Measurements from ENCODE around the gene GLOD5.
A peak's percentile ranks its signal among the peaks of the same experiment; 100 is the strongest.

GLOD5 gene

GRCh38 chrX:48792219-48792618 is 30.7 kb downstream of the GLOD5 start:
- Mint-ChIP-seq H3K27ac (no peak overlapping the region), H3K4me3 (no peak overlapping the region), H3K4me1 (peaks cover 5% of the 10 kb centered on the region), H3K36me3 (no peaks in the 10 kb centered on the region), H3K27me3 (peaks cover 15% of the 10 kb centered on the region), H3K9me3 (no peaks in the 10 kb centered on the region)
- no peak for ATAC-seq (ENCODE audit: low read depth)
- no peak for DNase-seq (ENCODE audit: low spot score in 2 of 2)

GRCh38 chrX:48793935-48794334 is 32.4 kb downstream of the GLOD5 start:
- Mint-ChIP-seq H3K9me3 (no peaks in the 10 kb centered on the region), H3K4me1 (peaks cover 5% of the 10 kb centered on the region), H3K27ac (no peak overlapping the region), H3K4me3 (no peak overlapping the region), H3K27me3 (peaks cover 5% of the 10 kb centered on the region), H3K36me3 (no peaks in the 10 kb centered on the region)
- no peak for ATAC-seq (ENCODE audit: low read depth)
- DNase-seq (ENCODE audit: low spot score in 2 of 2), result no peak

GRCh38 chrX:48794340-48794910 is 32.9 kb downstream of the GLOD5 start:
- DNase-seq (ENCODE audit: low spot score in 2 of 2) (no peak), ATAC-seq (ENCODE audit: low read depth) (no peak)
- Mint-ChIP-seq H3K27me3 (peaks cover 5% of the 10 kb centered on the region), H3K4me3 (no peak overlapping the region), H3K36me3 (no peaks in the 10 kb centered on the region), H3K4me1 (peaks cover 5% of the 10 kb centered on the region), H3K9me3 (no peaks in the 10 kb centered on the region), H3K27ac (no peak overlapping the region)

GRCh38 chrX:48794911-48795515 is 33.5 kb downstream of the GLOD5 start:
- ATAC-seq (ENCODE audit: low read depth) (no peak), DNase-seq (ENCODE audit: low spot score in 2 of 2) (no peak)
- no peaks in the 10 kb centered on the region for H3K9me3 Mint-ChIP-seq
- H3K27me3 Mint-ChIP-seq, result peaks cover 2% of the 10 kb centered on the region
- H3K4me1 Mint-ChIP-seq, result no peaks in the 10 kb centered on the region
- no peaks in the 10 kb centered on the region for H3K36me3 Mint-ChIP-seq
- no peak overlapping the region for H3K4me3 Mint-ChIP-seq
- no peak overlapping the region for H3K27ac Mint-ChIP-seq

- no peak for ATAC-seq (ENCODE audit: low read depth)
- H3K9me3 Mint-ChIP-seq, result no peaks in the 10 kb centered on the region
- peaks cover 10% of the 10 kb centered on the region for H3K4me1 Mint-ChIP-seq
- H3K4me3 Mint-ChIP-seq, result no peak overlapping the region
- DNase-seq (ENCODE audit: low spot score in 2 of 2), result no peak
- no peak overlapping the region for H3K27ac Mint-ChIP-seq
- no peaks in the 10 kb centered on the region for H3K27me3 Mint-ChIP-seq
- H3K36me3 Mint-ChIP-seq, result no peaks in the 10 kb centered on the region
Observed at GRCh38 chrX:48798318-48798717, 36.8 kb downstream of the GLOD5 start.

GRCh38 chrX:48800574-48801279 is 39.2 kb downstream of the GLOD5 start:
- peak overlapping the region; percentile 96 for H3K4me3 Mint-ChIP-seq
- peaks cover 12% of the 10 kb centered on the region for H3K36me3 Mint-ChIP-seq
- H3K27ac Mint-ChIP-seq, result peak overlapping the region; percentile 97
- ATAC-seq (ENCODE audit: low read depth) (no peak), DNase-seq (ENCODE audit: low spot score in 2 of 2) (no peak)
- no peaks in the 10 kb centered on the region for H3K27me3 Mint-ChIP-seq
- H3K4me1 Mint-ChIP-seq, result peaks cover 10% of the 10 kb centered on the region
- H3K9me3 Mint-ChIP-seq, result no peaks in the 10 kb centered on the region

GRCh38 chrX:48801280-48802088 is 39.9 kb downstream of the GLOD5 start, which contains the start of gene HDAC6:
TSS of gene HDAC6 (plus strand) at chrX:48802067. CDS start at chrX:48802693, 626 bp downstream.
- peaks cover 12% of the 10 kb centered on the region for H3K36me3 Mint-ChIP-seq
- H3K4me1 Mint-ChIP-seq, result peaks cover 10% of the 10 kb centered on the region
- H3K9me3 Mint-ChIP-seq, result no peaks in the 10 kb centered on the region
- H3K27ac Mint-ChIP-seq, result peak within 1 kb of the TSS; percentile 97
- ATAC-seq (ENCODE audit: low read depth), result peak; percentile 77
- DNase-seq (ENCODE audit: low spot score in 2 of 2), result peak; percentile 78 to 89
- H3K27me3 Mint-ChIP-seq, result no peaks in the 10 kb centered on the region
- H3K4me3 Mint-ChIP-seq, result peak within 1 kb of the TSS; percentile 96

- Mint-ChIP-seq H3K27me3 (no peaks in the 10 kb centered on the region), H3K4me1 (peaks cover 10% of the 10 kb centered on the region), H3K4me3 (peak overlapping the region; percentile 96), H3K9me3 (no peaks in the 10 kb centered on the region), H3K27ac (peak overlapping the region; percentile 97), H3K36me3 (peaks cover 12% of the 10 kb centered on the region)
- DNase-seq (ENCODE audit: low spot score in 2 of 2) (no peak), ATAC-seq (ENCODE audit: low read depth) (peak; percentile 29)
Observed at GRCh38 chrX:48802089-48802904, 40.8 kb downstream of the GLOD5 start.

- Mint-ChIP-seq H3K27me3 (no peaks in the 10 kb centered on the region), H3K36me3 (peaks cover 12% of the 10 kb centered on the region), H3K4me3 (peak overlapping the region; percentile 96), H3K4me1 (peaks cover 10% of the 10 kb centered on the region), H3K27ac (no peak overlapping the region), H3K9me3 (no peaks in the 10 kb centered on the region)
- ATAC-seq (ENCODE audit: low read depth) (no peak), DNase-seq (ENCODE audit: low spot score in 2 of 2) (no peak)
Observed at GRCh38 chrX:48802905-48803200, 41.3 kb downstream of the GLOD5 start.

- no peak overlapping the region for H3K27ac Mint-ChIP-seq
- no peaks in the 10 kb centered on the region for H3K9me3 Mint-ChIP-seq
- DNase-seq (ENCODE audit: low spot score in 2 of 2) (no peak), ATAC-seq (ENCODE audit: low read depth) (no peak)
- H3K27me3 Mint-ChIP-seq, result no peaks in the 10 kb centered on the region
- H3K4me1 Mint-ChIP-seq, result peaks cover 4% of the 10 kb centered on the region
- H3K4me3 Mint-ChIP-seq, result no peak overlapping the region
- peaks cover 15% of the 10 kb centered on the region for H3K36me3 Mint-ChIP-seq
Observed at GRCh38 chrX:48806081-48806480, 44.5 kb downstream of the GLOD5 start.

GRCh38 chrX:48813644-48814043 is 52.1 kb downstream of the GLOD5 start:
- DNase-seq (ENCODE audit: low spot score in 2 of 2) (no peak), ATAC-seq (ENCODE audit: low read depth) (no peak)
- Mint-ChIP-seq H3K27me3 (no peaks in the 10 kb centered on the region), H3K9me3 (no peaks in the 10 kb centered on the region), H3K36me3 (peaks cover 14% of the 10 kb centered on the region), H3K4me3 (no peak overlapping the region), H3K4me1 (peaks cover 2% of the 10 kb centered on the region), H3K27ac (no peak overlapping the region)

- Mint-ChIP-seq H3K4me1 (peaks cover 2% of the 10 kb centered on the region), H3K27ac (no peak overlapping the region), H3K27me3 (no peaks in the 10 kb centered on the region)
Observed at GRCh38 chrX:48814722-48815121, 53.2 kb downstream of the GLOD5 start.

GRCh38 chrX:48815266-48815665 is 53.7 kb downstream of the GLOD5 start:
- Mint-ChIP-seq H3K27me3 (no peaks in the 10 kb centered on the region), H3K4me1 (peaks cover 2% of the 10 kb centered on the region), H3K9me3 (no peaks in the 10 kb centered on the region), H3K36me3 (peaks cover 17% of the 10 kb centered on the region), H3K4me3 (no peak overlapping the region), H3K27ac (no peak overlapping the region)
- ATAC-seq (ENCODE audit: low read depth), result no peak
- no peak for DNase-seq (ENCODE audit: low spot score in 2 of 2)

More at GRCh38 chrX:48814722-48815121, 53.2 kb downstream of the GLOD5 start:
- DNase-seq (ENCODE audit: low spot score in 2 of 2), result no peak
- Mint-ChIP-seq H3K4me3 (no peak overlapping the region), H3K36me3 (peaks cover 15% of the 10 kb centered on the region), H3K9me3 (no peaks in the 10 kb centered on the region)
- ATAC-seq (ENCODE audit: low read depth), result no peak

Data from memory B cell (primary cell).